ENCODE data around the gene HNRNPA0. TPM values are rescaled to one million over a fixed set of nuclear protein-coding genes. Genes with fewer than 3 reads are reported as not detected.

HNRNPA0 gene
- total and polyA plus RNA-seq, 2 of the 8 experiments (the other 6 are each of a cell fraction or from before 2014, with no cell fraction given), result 22.0 to 71.3 TPM

- H2AK5ac ChIP-seq (ENCODE audit: low read depth, low read length), result no peak overlapping the region
- no peak overlapping the region for H3K23ac ChIP-seq (ENCODE audit: insufficient read length)
- no peak overlapping the region for H4K91ac ChIP-seq (replicated peaks; ENCODE audit: insufficient read length, low read length)
- H3K27me3 ChIP-seq (replicated peaks in 1 of 4; ENCODE audit: control insufficient read depth in 3 of 4, extremely low read depth in 1 of 4, insufficient read depth in 3 of 4, low read length in 3 of 4), result no peaks in the 10 kb centered on the region
- H3K4me2 ChIP-seq (ENCODE audit: insufficient read depth in 1 of 2, low read depth in 2 of 2, low read length in 2 of 2), result no peak overlapping the region
- no peak overlapping the region for H2BK120ac ChIP-seq (replicated peaks; ENCODE audit: low read depth, low read length)
- H3K23me2 ChIP-seq (ENCODE audit: low read depth, low read length), result no peaks in the 10 kb centered on the region
- H3K56ac ChIP-seq (replicated peaks; ENCODE audit: insufficient read length, low read depth, low read length), result no peak overlapping the region
- no peak for DNase-seq (ENCODE audit: low read depth in 1 of 2, low spot score in 2 of 2)
- H2BK5ac ChIP-seq (ENCODE audit: low read depth, low read length), result no peak overlapping the region
- POLR2A ChIA-PET (ENCODE audit: partially characterized antibody), result no interaction called here
- no peak overlapping the region for H4K5ac ChIP-seq (ENCODE audit: insufficient read length, low read depth, low read length)
- peaks cover 0 to 12% (median 5%) of the 10 kb centered on the region in 4 experiments; a peak in 3 of 8 replicates for H3K36me3 ChIP-seq (ENCODE audit: control insufficient read depth in 2 of 4, insufficient read depth in 4 of 4, low read length in 3 of 4)
- no peak overlapping the region for H3K18ac ChIP-seq (ENCODE audit: extremely low read depth, low read length)
- no peak overlapping the region for H3K4ac ChIP-seq (replicated peaks; ENCODE audit: insufficient read length, low read depth, low read length)
- no peaks in the 10 kb centered on the region for H3K79me2 ChIP-seq (ENCODE audit: control insufficient read depth in 1 of 2, insufficient read depth in 2 of 2, low read length in 2 of 2)
- no peak overlapping the region for H3K4me3 ChIP-seq (ENCODE audit: extremely low read depth in 1 of 4, insufficient read depth in 2 of 4, low read depth in 3 of 4, low read length in 4 of 4)
- H3K27ac ChIP-seq (ENCODE audit: low read depth, low read length), result no peak overlapping the region
- CTCF ChIA-PET (ENCODE audit: partially characterized antibody), result interaction anchor here (1.8 kb wide), 1 partner anchor 20 kb away, joined by 4 read pairs; no protein-coding TSS in a partner anchor
- H4K8ac ChIP-seq (ENCODE audit: extremely low read depth, insufficient read depth, low read length), result no peak overlapping the region
- H3K79me1 ChIP-seq (ENCODE audit: low read depth, low read length), result no peaks in the 10 kb centered on the region
- no peak overlapping the region for H3K14ac ChIP-seq (ENCODE audit: insufficient read length)
- H3K9me3 ChIP-seq (ENCODE audit: insufficient read depth in 2 of 2, low read depth in 1 of 2, low read length in 1 of 2), result peaks cover 4 to 6% of the 10 kb centered on the region in 2 experiments
- H2BK20ac ChIP-seq (ENCODE audit: low read length), result no peak overlapping the region
- no peak overlapping the region for H2BK12ac ChIP-seq (ENCODE audit: low read depth, low read length)
- FAIRE-seq, result no peak
- H4K20me1 ChIP-seq (replicated peaks in 1 of 2; ENCODE audit: control insufficient read depth in 1 of 2, insufficient read depth in 2 of 2, low read length in 2 of 2), result peaks cover 0 to under 1% of the 10 kb centered on the region in 2 experiments
- H3K4me1 ChIP-seq (replicated peaks in 1 of 4; ENCODE audit: control insufficient read depth in 3 of 4, insufficient read depth in 4 of 4, low read length in 3 of 4), result no peaks in the 10 kb centered on the region
- no peak overlapping the region for H2BK15ac ChIP-seq (ENCODE audit: low read length)
- no peak overlapping the region for H2AFZ ChIP-seq (ENCODE audit: low read length)
- no peak overlapping the region for H3K9ac ChIP-seq (replicated peaks in 1 of 4; ENCODE audit: extremely low read depth in 1 of 4, low read depth in 3 of 4, low read length in 3 of 4)
- no peak for TF ChIP-seq CBX8 (IDR thresholded peaks at IDR 0.05; ENCODE audit: borderline replicate concordance, low read depth, low read length)
- TF ChIP-seq RXRA (IDR thresholded peaks at IDR 0.05; ENCODE audit: insufficient read depth, low read depth, low read length), result no peak
- TF ChIP-seq POU5F1 (IDR thresholded peaks at IDR 0.05; ENCODE audit: low read depth, low read length), result no peak
- TF ChIP-seq CTBP2 (IDR thresholded peaks at IDR 0.05; ENCODE audit: borderline replicate concordance, insufficient read depth, insufficient read length, low read length), result no peak
- no peak for TF ChIP-seq CHD2 (IDR thresholded peaks at IDR 0.05; ENCODE audit: low read length)
- TF ChIP-seq NANOG (IDR thresholded peaks at IDR 0.05; ENCODE audit: insufficient read depth, low read depth, low read length, poor library complexity, severe bottlenecking), result no peak
- TF ChIP-seq ATF3 (IDR thresholded peaks at IDR 0.05; ENCODE audit: insufficient read depth, low read depth, low read length), result no peak
- no peak for TF ChIP-seq SIN3A (conservative IDR thresholded peaks at IDR 0.05 in 1 of 2, IDR thresholded peaks at IDR 0.05 in 1 of 2; ENCODE audit: low read depth in 1 of 2, low read length in 2 of 2)
- TF ChIP-seq ATF2 (IDR thresholded peaks at IDR 0.05; ENCODE audit: low read length), result no peak
- TF ChIP-seq BCL11A (IDR thresholded peaks at IDR 0.05; ENCODE audit: low read depth in 2 of 2, low read length in 2 of 2), result no peak
- no peak for TF ChIP-seq SIX5 (IDR thresholded peaks at IDR 0.05; ENCODE audit: low read depth, low read length)
- TF ChIP-seq CHD1 (IDR thresholded peaks at IDR 0.05; ENCODE audit: low read depth, low read length), result no peak
- TF ChIP-seq RFX5 (IDR thresholded peaks at IDR 0.05; ENCODE audit: borderline replicate concordance, low read depth, low read length), result no peak
Observed at GRCh38 chr5:137714946-137715345, 39.2 kb downstream of the HNRNPA0 start.

Data from H1 (cell line).